OCI-LY7 (cell line): ENCODE results near the gene EPHX1. TPM values are rescaled to one million over a fixed set of nuclear protein-coding genes. Genes with fewer than 3 reads are reported as not detected.

Experiments used
- BruUV-seq: library from RNA; stranded (reverse); fragments of 400-500 nt; replicated peaks from 2 replicates; lab custom pipeline; 2021; lab: Mats Ljungman, UMichigan
- CTCF ChIA-PET: fragments of 300-600 bp; sonication (Branson Sonifier 250); formaldehyde crosslinking; loops from one replicate; lab custom pipeline; 2022; ENCODE audit warnings: antibody characterized with exemption; ENCODE audit not compliant: unreplicated experiment; lab: Charles Lee
- POLR2A ChIA-PET: fragments of 300-600 bp; sonication (Branson Sonifier 250); formaldehyde crosslinking; loops from one replicate; lab custom pipeline; 2022; ENCODE audit warnings: antibody characterized with exemption; lab: Charles Lee
- DNase-seq: peaks from one replicate; pipeline ENCODE4 v3.0.0-alpha.2; 2015; ENCODE audit warnings: low spot score
- H2AFZ ChIP-seq: fragments of 200-600 bp; sonication (generic), shearing (Covaris generic); 2 replicates; pipeline ENCODE4 v1.6.1; 2014; ENCODE audit warnings: mild to moderate bottlenecking, antibody characterized with exemption, low read length, moderate library complexity
- H3K27ac ChIP-seq: fragments of 200-600 bp; sonication (generic); 2 replicates; pipeline ENCODE4 v1.5.1; 2014; ENCODE audit warnings: mixed run types, low read depth, mild to moderate bottlenecking, moderate library complexity, low read length, inconsistent platforms; ENCODE audit not compliant: poor library complexity, severe bottlenecking
- H3K36me3 ChIP-seq: fragments of 200-600 bp; sonication (generic); 2 replicates; pipeline ENCODE4 v1.6.1; 2014; ENCODE audit warnings: mild to moderate bottlenecking, antibody characterized with exemption, low read length, moderate library complexity, mixed read lengths; ENCODE audit not compliant: insufficient read depth
- H3K4me1 ChIP-seq: fragments of 200-600 bp; sonication (generic); 2 replicates; pipeline ENCODE4 v1.5.1; 2014; ENCODE audit warnings: mild to moderate bottlenecking, low read length; ENCODE audit not compliant: insufficient read depth, poor library complexity, severe bottlenecking
- H3K4me2 ChIP-seq: fragments of 200-600 bp; sonication (generic); 2 replicates; pipeline ENCODE4 v1.6.1; 2014; ENCODE audit warnings: mild to moderate bottlenecking, low read length
- H3K4me3 ChIP-seq: fragments of 200-600 bp; sonication (generic); 2 replicates; pipeline ENCODE4 v1.5.1; 2014; ENCODE audit warnings: mild to moderate bottlenecking, low read depth, low read length; ENCODE audit not compliant: poor library complexity, severe bottlenecking
- H3K79me2 ChIP-seq: fragments of 200-600 bp; sonication (generic); 2 replicates; pipeline ENCODE4 v1.6.1; 2016; ENCODE audit warnings: low read depth, mild to moderate bottlenecking, low read length, moderate library complexity, mixed read lengths; ENCODE audit not compliant: insufficient read depth
- H3K9me2 ChIP-seq: fragments of 200-600 bp; sonication (generic); 2 replicates; pipeline ENCODE4 v1.6.1; 2016; ENCODE audit warnings: mild to moderate bottlenecking, low read length, mixed read lengths; ENCODE audit not compliant: insufficient read depth
- H3K9me3 ChIP-seq: fragments of 200-600 bp; sonication (generic); 2 replicates; pipeline ENCODE4 v1.6.1; 2014; ENCODE audit warnings: mild to moderate bottlenecking, mixed run types, low read length, mixed read lengths
- H4K20me1 ChIP-seq: fragments of 200-600 bp; sonication (generic); 2 replicates; pipeline ENCODE4 v1.6.1; 2014; ENCODE audit warnings: mild to moderate bottlenecking, antibody characterized with exemption, low read length, moderate library complexity, mixed read lengths; ENCODE audit not compliant: insufficient read depth
- CTCF ChIP-seq: fragments of 200-600 bp; sonication (generic); conservative IDR thresholded peaks from 2 replicates; pipeline ENCODE4 v1.5.1; 2014; ENCODE audit warnings: mild to moderate bottlenecking, antibody characterized with exemption, low read length, moderate library complexity, mixed read lengths
- EZH2phosphoT487 ChIP-seq: fragments of 200-600 bp; sonication (generic); IDR thresholded peaks from 2 replicates; pipeline ENCODE4 v1.6.1; 2018; ENCODE audit warnings: low read depth, borderline replicate concordance, mild to moderate bottlenecking, mixed run types, antibody characterized with exemption, low read length, moderate library complexity, mixed read lengths
- intact Hi-C: fragments of 100-400 bp; cut with micrococcal nuclease; formaldehyde crosslinking; loops from one replicate; pipeline ENCODE4 v1.10.0; 2022; ENCODE audit not compliant: unreplicated experiment
- total RNA-seq, 2 experiments: library from RNA; depleted of rRNA in 1 of 2; stranded (reverse); fragments of >200 nt in 1 of 2; shearing (Covaris generic) in 1 of 2; gene quantifications; 2 replicates each; pipeline ENCODE4 v1.2.3, GENCODE V29; 2014 to 2022

The EPHX1 gene
- total RNA-seq, 2 experiments from 2014 or later = 0.44 to 1.3 TPM

- no peak for DNase-seq
- Histone ChIP-seq H3K27ac (no peak overlapping the region), H3K36me3 (no peaks in the 10 kb centered on the region), H3K4me1 (peaks cover 5% of the 10 kb centered on the region), H3K79me2 (no peaks in the 10 kb centered on the region), H3K4me3 (no peak overlapping the region), H3K4me2 (no peak overlapping the region), H3K9me3 (no peaks in the 10 kb centered on the region), H2AFZ (no peak overlapping the region), H3K9me2 (no peaks in the 10 kb centered on the region), H4K20me1 (no peaks in the 10 kb centered on the region)
- ChIA-PET POLR2A (interaction anchor here (1.1 kb wide), 1 partner anchor 9 kb away, joined by 4 read pairs; the partner anchor contains the start of gene TMEM63A), CTCF (no interaction called here)
- intact Hi-C loops = no loop called here
- no peak for TF ChIP-seq CTCF
- BruUV-seq = no TSS peak
Measured at GRCh38 chr1:225891229-225891972, 81.5 kb downstream of the EPHX1 start.

- H3K4me2 ChIP-seq = no peak overlapping the region
- BruUV-seq = no TSS peak
- H2AFZ ChIP-seq = no peak overlapping the region
- no peaks in the 10 kb centered on the region for H3K9me2 ChIP-seq
- no peak overlapping the region for H3K27ac ChIP-seq
- ChIA-PET POLR2A (no interaction called here), CTCF (no interaction called here)
- no peaks in the 10 kb centered on the region for H3K79me2 ChIP-seq
- TF ChIP-seq EZH2phosphoT487 (no peak), CTCF (no peak)
- no peak overlapping the region for H3K4me3 ChIP-seq
- no peaks in the 10 kb centered on the region for H3K9me3 ChIP-seq
- no peaks in the 10 kb centered on the region for H4K20me1 ChIP-seq
- intact Hi-C loops = no loop called here
- H3K36me3 ChIP-seq = no peaks in the 10 kb centered on the region
- H3K4me1 ChIP-seq = peaks cover 14% of the 10 kb centered on the region
- DNase-seq = no peak
Measured at GRCh38 chr1:225892307-225892706, 82.4 kb downstream of the EPHX1 start.

Other genes with a start within 250 kb of the EPHX1 start
- 4.6 and 10.8 TPM in 2 replicates for gene ENAH, start 157.0 kb upstream of the EPHX1 start, total RNA-seq (2014; rRNA removed; shearing (Covaris generic))
- gene ENAH, start 157.0 kb upstream of the EPHX1 start, total RNA-seq (2022) = 17.6 and 18.1 TPM in 2 replicates
- 182 and 221 TPM in 2 replicates for gene SRP9, start 32.3 kb upstream of the EPHX1 start, total RNA-seq (2014; rRNA removed; shearing (Covaris generic))
- gene SRP9, start 32.3 kb upstream of the EPHX1 start, total RNA-seq (2022) = 302 and 306 TPM in 2 replicates
- 20.9 and 21.0 TPM in 2 replicates for gene TMEM63A, start 72.3 kb downstream of the EPHX1 start, total RNA-seq (2014; rRNA removed; shearing (Covaris generic))
- gene TMEM63A, start 72.3 kb downstream of the EPHX1 start, total RNA-seq (2022) = 46.5 and 53.3 TPM in 2 replicates
- 0.09 TPM in 1 of 2 replicates, not detected in the other for gene LEFTY1, start 79.0 kb downstream of the EPHX1 start, total RNA-seq (2014; rRNA removed; shearing (Covaris generic))
- 0.44 and 1.0 TPM in 2 replicates for gene LEFTY1, start 79.0 kb downstream of the EPHX1 start, total RNA-seq (2022)
- 120 and 136 TPM in 2 replicates for gene PYCR2, start 114.1 kb downstream of the EPHX1 start, total RNA-seq (2014; rRNA removed; shearing (Covaris generic))
- 153 and 181 TPM in 2 replicates for gene PYCR2, start 114.1 kb downstream of the EPHX1 start, total RNA-seq (2022)
- 3.8 and 4.8 TPM in 2 replicates for gene LEFTY2, start 131.1 kb downstream of the EPHX1 start, total RNA-seq (2014; rRNA removed; shearing (Covaris generic))
- 4.3 and 7.3 TPM in 2 replicates for gene LEFTY2, start 131.1 kb downstream of the EPHX1 start, total RNA-seq (2022)
- gene SDE2, start 189.2 kb downstream of the EPHX1 start, total RNA-seq (2014; rRNA removed; shearing (Covaris generic)) = 18.2 and 22.0 TPM in 2 replicates
- gene SDE2, start 189.2 kb downstream of the EPHX1 start, total RNA-seq (2022) = 25.0 and 25.4 TPM in 2 replicates